ENCODE results near the gene HABP2.

The HABP2 gene

GRCh38 chr10:113557424-113557862, 4.6 kb downstream of the HABP2 start:
- no peak for DNase-seq (ENCODE audit: low read depth in 2 of 2)

GRCh38 chr10:113557903-113558321, 5.1 kb downstream of the HABP2 start:
- DNase-seq (ENCODE audit: low read depth in 2 of 2): no peak

- no peak for DNase-seq (ENCODE audit: low read depth in 2 of 2)
Observed at GRCh38 chr10:113560071-113560470, 7.2 kb downstream of the HABP2 start.

GRCh38 chr10:113561214-113561613, 8.4 kb downstream of the HABP2 start:
- DNase-seq (ENCODE audit: low read depth in 2 of 2): no peak

GRCh38 chr10:113562069-113562468, 9.2 kb downstream of the HABP2 start:
- DNase-seq (ENCODE audit: low read depth in 2 of 2): no peak

GRCh38 chr10:113562704-113563103, 9.9 kb downstream of the HABP2 start:
- no peak for DNase-seq (ENCODE audit: low read depth in 2 of 2)

- DNase-seq (ENCODE audit: low read depth in 2 of 2): peak; percentile 39 to 51
Observed at GRCh38 chr10:113563306-113564088, 10.6 kb downstream of the HABP2 start.

- DNase-seq (ENCODE audit: low read depth in 2 of 2): no peak
Observed at GRCh38 chr10:113565364-113565763, 12.5 kb downstream of the HABP2 start.

GRCh38 chr10:113566888-113567287, 14.0 kb downstream of the HABP2 start:
- DNase-seq (ENCODE audit: low read depth in 2 of 2): no peak

- DNase-seq (ENCODE audit: low read depth in 2 of 2): no peak
Observed at GRCh38 chr10:113569576-113569975, 16.7 kb downstream of the HABP2 start.

GRCh38 chr10:113572520-113573290, 19.9 kb downstream of the HABP2 start:
- DNase-seq (ENCODE audit: low read depth in 2 of 2): no peak

GRCh38 chr10:113573368-113573767, 20.5 kb downstream of the HABP2 start:
- no peak for DNase-seq (ENCODE audit: low read depth in 2 of 2)

- no peak for DNase-seq (ENCODE audit: low read depth in 2 of 2)
Observed at GRCh38 chr10:113576852-113577251, 24.0 kb downstream of the HABP2 start.

- DNase-seq (ENCODE audit: low read depth in 2 of 2): no peak
Observed at GRCh38 chr10:113578773-113579172, 25.9 kb downstream of the HABP2 start.

- DNase-seq (ENCODE audit: low read depth in 2 of 2): no peak
Observed at GRCh38 chr10:113581092-113581491, 28.2 kb downstream of the HABP2 start.

- DNase-seq (ENCODE audit: low read depth in 2 of 2): no peak
Observed at GRCh38 chr10:113583571-113583970, 30.7 kb downstream of the HABP2 start.

GRCh38 chr10:113585949-113586348, 33.1 kb downstream of the HABP2 start:
- DNase-seq (ENCODE audit: low read depth in 2 of 2): no peak

GRCh38 chr10:113589201-113589770, 36.4 kb downstream of the HABP2 start:
- no peak for DNase-seq (ENCODE audit: low read depth in 2 of 2)

- DNase-seq (ENCODE audit: low read depth in 2 of 2): no peak
Observed at GRCh38 chr10:113590581-113590980, 37.7 kb downstream of the HABP2 start.

- no peak for DNase-seq (ENCODE audit: low read depth in 2 of 2)
Observed at GRCh38 chr10:113592380-113592779, 39.5 kb downstream of the HABP2 start.

- DNase-seq (ENCODE audit: low read depth in 2 of 2): no peak
Observed at GRCh38 chr10:113594652-113595051, 41.8 kb downstream of the HABP2 start.

GRCh38 chr10:113600569-113600968, 47.7 kb downstream of the HABP2 start:
- DNase-seq (ENCODE audit: low read depth in 2 of 2): no peak
